H1 (cell line): ENCODE results near the gene ZSWIM4. TPM values are rescaled to one million over a fixed set of nuclear protein-coding genes. Genes with fewer than 3 reads are reported as not detected.

ENCODE experiments used
- CEBPB ChIP-seq: IDR thresholded peaks from 2 replicates; pipeline ENCODE4 v1.6.1; 2012; ENCODE audit warnings: low read depth, low read length
- EGR1 ChIP-seq: IDR thresholded peaks from 2 replicates; pipeline ENCODE4 v1.6.1; 2011; ENCODE audit warnings: low read depth, low read length, borderline replicate concordance
- JUN ChIP-seq: IDR thresholded peaks from 2 replicates; pipeline ENCODE4 v1.6.1; 2011; ENCODE audit warnings: low read depth, mild to moderate bottlenecking, improper control_type of control experiment, low read length
- NRF1 ChIP-seq: IDR thresholded peaks from 2 replicates; pipeline ENCODE4 v1.6.1; 2011; ENCODE audit warnings: mild to moderate bottlenecking, low read depth, low read length, improper control_type of control experiment
- RBBP5 ChIP-seq: IDR thresholded peaks from 2 replicates; pipeline ENCODE4 v1.7.1; 2012; ENCODE audit warnings: low read depth, mild to moderate bottlenecking, inconsistent platforms, low read length, moderate library complexity, borderline replicate concordance
- RNF2 ChIP-seq: fragments of 200-900, 300-1000 bp; sonication (generic); IDR thresholded peaks from 2 replicates; pipeline ENCODE4 v1.7.1; 2016; ENCODE audit warnings: borderline replicate concordance, low read depth, mild to moderate bottlenecking, antibody characterized with exemption, low read length; ENCODE audit not compliant: poor library complexity, severe bottlenecking; ENCODE audit errors: missing control alignments
- SP2 ChIP-seq: IDR thresholded peaks from 2 replicates; pipeline ENCODE4 v1.6.1; 2012; ENCODE audit warnings: mild to moderate bottlenecking, low read length, inconsistent platforms
- polyA plus RNA-seq, 7 experiments: library from polyadenylated mRNA; depleted of rRNA in 3 of 7; stranded (reverse) in 5 of 7; unstranded in 2 of 7; fragments of >200 nt in 5 of 7; fragments of 200-250 nt in 2 of 7; gene quantifications; 1 replicate in 5 of 7; 2 replicates in 1 of 7; 4 replicates in 1 of 7; pipeline versions ENCODE4 v1.2.1 to v1.2.3, GENCODE V29; 2011 to 2013; ENCODE audit warnings: missing spikeins in 2 of 7, mixed read lengths in 2 of 7
- total RNA-seq: library from RNA; stranded (reverse); fragmentation: NEBNext Ultra II Directional; extraction: Animal tissue kit (Norgen Biotek cat#: 25700); gene quantifications from 2 replicates; pipeline ENCODE4 v1.2.1, GENCODE V29; 2021

Gene ZSWIM4
- total and polyA plus RNA-seq, 2 of the 8 experiments (the other 6 are each of a cell fraction or from before 2014, with no cell fraction given), result 12.2 to 31.1 TPM

- no peak for TF ChIP-seq SP2
- TF ChIP-seq EGR1, result no peak
- no peak for TF ChIP-seq CEBPB
- no peak for TF ChIP-seq NRF1
- TF ChIP-seq JUN, result no peak
- no peak for TF ChIP-seq RBBP5
- no peak for TF ChIP-seq RNF2
These were observed 35.7 kb downstream of the ZSWIM4 start (continued) for GRCh38 chr19:13830741-13831536.
